Lower leg skin (tissue), 3 donors: ENCODE results near the gene STX11.

Experiments
- POLR2A ChIP-seq, 2 donors: fragments of 450-650 bp; IDR thresholded peaks; one replicate each; pipeline ENCODE4 v1.6.1; 2016 to 2017; ENCODE audit warnings: antibody characterized with exemption in 2 of 2, mild to moderate bottlenecking in 1 of 2, moderate library complexity in 1 of 2
- TF ChIP-seq, protein P1 (sequence below), 3 donors: fragments of 450-650 bp; IDR thresholded peaks; one replicate each; pipeline ENCODE4 v1.5.1; 2016; ENCODE audit warnings: antibody characterized with exemption in 3 of 3, mild to moderate bottlenecking in 3 of 3, moderate library complexity in 2 of 3

DNA sequence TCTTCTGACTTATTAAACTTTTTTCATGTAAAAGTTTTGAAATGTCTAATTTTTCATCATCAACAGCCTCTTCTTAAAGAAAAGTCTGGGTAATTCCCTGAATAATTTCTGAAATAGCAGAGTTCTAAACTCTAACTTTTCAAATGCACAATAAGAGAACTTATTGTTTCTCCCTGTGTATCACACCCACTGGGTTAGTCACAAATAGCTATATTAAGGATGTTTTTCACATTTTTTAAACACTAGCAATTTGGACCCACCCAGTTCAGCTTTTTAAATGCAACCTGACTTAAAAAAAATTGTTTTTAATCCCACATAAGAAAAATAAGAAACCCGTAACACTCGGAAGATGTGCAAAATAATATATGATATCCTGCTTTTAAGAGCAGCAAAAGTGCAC is 73.4 kb downstream of the STX11 start:
- TF ChIP-seq, protein P1, sequence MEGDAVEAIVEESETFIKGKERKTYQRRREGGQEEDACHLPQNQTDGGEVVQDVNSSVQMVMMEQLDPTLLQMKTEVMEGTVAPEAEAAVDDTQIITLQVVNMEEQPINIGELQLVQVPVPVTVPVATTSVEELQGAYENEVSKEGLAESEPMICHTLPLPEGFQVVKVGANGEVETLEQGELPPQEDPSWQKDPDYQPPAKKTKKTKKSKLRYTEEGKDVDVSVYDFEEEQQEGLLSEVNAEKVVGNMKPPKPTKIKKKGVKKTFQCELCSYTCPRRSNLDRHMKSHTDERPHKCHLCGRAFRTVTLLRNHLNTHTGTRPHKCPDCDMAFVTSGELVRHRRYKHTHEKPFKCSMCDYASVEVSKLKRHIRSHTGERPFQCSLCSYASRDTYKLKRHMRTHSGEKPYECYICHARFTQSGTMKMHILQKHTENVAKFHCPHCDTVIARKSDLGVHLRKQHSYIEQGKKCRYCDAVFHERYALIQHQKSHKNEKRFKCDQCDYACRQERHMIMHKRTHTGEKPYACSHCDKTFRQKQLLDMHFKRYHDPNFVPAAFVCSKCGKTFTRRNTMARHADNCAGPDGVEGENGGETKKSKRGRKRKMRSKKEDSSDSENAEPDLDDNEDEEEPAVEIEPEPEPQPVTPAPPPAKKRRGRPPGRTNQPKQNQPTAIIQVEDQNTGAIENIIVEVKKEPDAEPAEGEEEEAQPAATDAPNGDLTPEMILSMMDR (IDR thresholded peaks at IDR 0.05): no peak
- TF ChIP-seq POLR2A (IDR thresholded peaks at IDR 0.05): no peak
